OCI-LY1 (cell line): ENCODE measurements around the gene MAPK12.

Source experiments
- H2AFZ ChIP-seq: fragments of 200-600 bp; sonication (generic), shearing (Covaris generic); 2 replicates; pipeline ENCODE4 v1.6.0; 2014; ENCODE audit warnings: antibody characterized with exemption, mild to moderate bottlenecking, low read length
- H3F3A ChIP-seq: fragments of 200-600 bp; sonication (generic), shearing (Covaris generic); 2 replicates; pipeline ENCODE4 v1.6.0; 2014; ENCODE audit warnings: mild to moderate bottlenecking, antibody characterized with exemption, low read length, moderate library complexity; ENCODE audit not compliant: insufficient read depth
- H3K27ac ChIP-seq: fragments of 200-600 bp; sonication (generic); 2 replicates; pipeline ENCODE4 v1.5.1; 2014; ENCODE audit warnings: low read length, mixed run types, mild to moderate bottlenecking, low read depth; ENCODE audit not compliant: poor library complexity, severe bottlenecking
- H3K27me3 ChIP-seq: fragments of 200-600 bp; sonication (generic); 2 replicates; pipeline ENCODE4 v1.6.0; 2014; ENCODE audit warnings: antibody characterized with exemption, mild to moderate bottlenecking, low read length, moderate library complexity; ENCODE audit not compliant: insufficient read depth
- H3K36me3 ChIP-seq: fragments of 200-600 bp; sonication (generic); 2 replicates; pipeline ENCODE4 v1.6.1; 2014; ENCODE audit warnings: mild to moderate bottlenecking, antibody characterized with exemption, low read length, moderate library complexity, mixed read lengths; ENCODE audit not compliant: insufficient read depth
- H3K4me1 ChIP-seq: fragments of 200-600 bp; sonication (generic); 2 replicates; pipeline ENCODE4 v1.5.1; 2014; ENCODE audit warnings: mild to moderate bottlenecking, low read length, moderate library complexity; ENCODE audit not compliant: insufficient read depth, severe bottlenecking
- H3K4me2 ChIP-seq: fragments of 200-600 bp; sonication (generic), shearing (Covaris generic); 2 replicates; pipeline ENCODE4 v1.6.1; 2014; ENCODE audit warnings: low read length
- H3K4me3 ChIP-seq: fragments of 200-600 bp; sonication (generic); 2 replicates; pipeline ENCODE4 v1.5.1; 2014; ENCODE audit warnings: low read length, low read depth, mild to moderate bottlenecking, mixed read lengths; ENCODE audit not compliant: poor library complexity, severe bottlenecking
- H3K79me2 ChIP-seq: fragments of 200-600 bp; shearing (Covaris generic); 2 replicates; pipeline ENCODE4 v1.6.1; 2016; ENCODE audit warnings: mixed run types, low read length, mixed read lengths; ENCODE audit not compliant: insufficient read depth
- H3K9ac ChIP-seq: fragments of 200-600 bp; sonication (generic), shearing (Covaris generic); 2 replicates; pipeline ENCODE4 v1.6.1; 2014; ENCODE audit warnings: mild to moderate bottlenecking, low read length, mixed read lengths
- H3K9me2 ChIP-seq: fragments of 200-600 bp; sonication (generic), shearing (Covaris generic); 2 replicates; pipeline ENCODE4 v1.6.1; 2014; ENCODE audit warnings: low read depth, mild to moderate bottlenecking, low read length, mixed read lengths
- H3K9me3 ChIP-seq: fragments of 200-600 bp; shearing (Covaris generic); 2 replicates; pipeline ENCODE4 v1.6.1; 2014; ENCODE audit warnings: low read length, mixed read lengths
- H4K20me1 ChIP-seq: fragments of 200-600 bp; sonication (generic), shearing (Covaris generic); 2 replicates; pipeline ENCODE4 v1.6.0; 2016; ENCODE audit warnings: mild to moderate bottlenecking, low read length; ENCODE audit not compliant: insufficient read depth
- EZH2 ChIP-seq: fragments of 200-600 bp; sonication (generic), shearing (Covaris generic); IDR thresholded peaks from 2 replicates; pipeline ENCODE4 v1.8.0; 2017; ENCODE audit warnings: borderline replicate concordance, mixed run types, mild to moderate bottlenecking, antibody characterized with exemption, low read length, moderate library complexity, mixed read lengths
- TF ChIP-seq, protein P1 (sequence below): fragments of 200-600 bp; sonication (generic), shearing (Covaris generic); IDR thresholded peaks from 2 replicates; pipeline ENCODE4 v1.5.1; 2017; ENCODE audit warnings: mild to moderate bottlenecking, antibody characterized with exemption, low read length, moderate library complexity, mixed read lengths

The MAPK12 gene

GRCh38 chr22:50213263-50213662 is 48.2 kb downstream of the MAPK12 start:
- no peaks in the 10 kb centered on the region for H3K27me3 ChIP-seq
- H3F3A ChIP-seq = no peaks in the 10 kb centered on the region
- H3K4me3 ChIP-seq = no peak overlapping the region
- no peak overlapping the region for H3K4me2 ChIP-seq
- H3K9me3 ChIP-seq = no peaks in the 10 kb centered on the region
- H3K4me1 ChIP-seq = peaks cover 2% of the 10 kb centered on the region
- no peak overlapping the region for H3K9ac ChIP-seq
- no peaks in the 10 kb centered on the region for H3K9me2 ChIP-seq
- TF ChIP-seq EZH2 = no peak
- TF ChIP-seq, protein P1, sequence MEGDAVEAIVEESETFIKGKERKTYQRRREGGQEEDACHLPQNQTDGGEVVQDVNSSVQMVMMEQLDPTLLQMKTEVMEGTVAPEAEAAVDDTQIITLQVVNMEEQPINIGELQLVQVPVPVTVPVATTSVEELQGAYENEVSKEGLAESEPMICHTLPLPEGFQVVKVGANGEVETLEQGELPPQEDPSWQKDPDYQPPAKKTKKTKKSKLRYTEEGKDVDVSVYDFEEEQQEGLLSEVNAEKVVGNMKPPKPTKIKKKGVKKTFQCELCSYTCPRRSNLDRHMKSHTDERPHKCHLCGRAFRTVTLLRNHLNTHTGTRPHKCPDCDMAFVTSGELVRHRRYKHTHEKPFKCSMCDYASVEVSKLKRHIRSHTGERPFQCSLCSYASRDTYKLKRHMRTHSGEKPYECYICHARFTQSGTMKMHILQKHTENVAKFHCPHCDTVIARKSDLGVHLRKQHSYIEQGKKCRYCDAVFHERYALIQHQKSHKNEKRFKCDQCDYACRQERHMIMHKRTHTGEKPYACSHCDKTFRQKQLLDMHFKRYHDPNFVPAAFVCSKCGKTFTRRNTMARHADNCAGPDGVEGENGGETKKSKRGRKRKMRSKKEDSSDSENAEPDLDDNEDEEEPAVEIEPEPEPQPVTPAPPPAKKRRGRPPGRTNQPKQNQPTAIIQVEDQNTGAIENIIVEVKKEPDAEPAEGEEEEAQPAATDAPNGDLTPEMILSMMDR = no peak
- H4K20me1 ChIP-seq = no peaks in the 10 kb centered on the region
- no peak overlapping the region for H2AFZ ChIP-seq
- H3K27ac ChIP-seq = no peak overlapping the region
- H3K79me2 ChIP-seq = peaks cover 7% of the 10 kb centered on the region
- peaks cover 88% of the 10 kb centered on the region for H3K36me3 ChIP-seq

DNA sequence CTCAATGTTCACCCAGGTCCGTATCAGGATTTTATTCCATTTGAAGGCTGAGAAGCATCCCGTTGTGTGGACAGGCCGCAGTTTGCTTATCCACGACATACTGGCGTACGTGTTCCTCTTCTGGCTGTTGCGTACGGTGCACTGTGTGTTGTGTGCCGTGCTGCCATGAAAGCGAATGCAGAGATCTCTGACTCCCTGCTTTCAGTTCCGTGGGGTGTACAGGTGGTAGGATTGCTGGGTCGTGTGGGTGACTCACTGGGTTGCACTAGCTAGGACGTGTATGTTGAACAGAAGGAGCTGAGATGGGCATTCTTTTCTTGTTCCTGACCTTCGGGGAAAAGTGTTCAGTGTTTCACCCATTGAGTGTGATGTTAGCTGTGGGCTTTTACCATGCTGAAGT is 50.3 kb downstream of the MAPK12 start:
- Histone ChIP-seq H3K27ac (no peak overlapping the region), H3K9ac (no peak overlapping the region), H3K9me2 (no peaks in the 10 kb centered on the region), H3K4me2 (no peak overlapping the region), H3K9me3 (no peaks in the 10 kb centered on the region), H4K20me1 (no peaks in the 10 kb centered on the region), H2AFZ (no peak overlapping the region), H3K4me3 (no peak overlapping the region), H3K79me2 (peaks cover 7% of the 10 kb centered on the region), H3K36me3 (peaks cover 86% of the 10 kb centered on the region), H3K4me1 (peaks cover 16% of the 10 kb centered on the region), H3K27me3 (no peaks in the 10 kb centered on the region), H3F3A (no peaks in the 10 kb centered on the region)
- TF ChIP-seq, protein P1 = no peak
- TF ChIP-seq EZH2 = no peak

DNA sequence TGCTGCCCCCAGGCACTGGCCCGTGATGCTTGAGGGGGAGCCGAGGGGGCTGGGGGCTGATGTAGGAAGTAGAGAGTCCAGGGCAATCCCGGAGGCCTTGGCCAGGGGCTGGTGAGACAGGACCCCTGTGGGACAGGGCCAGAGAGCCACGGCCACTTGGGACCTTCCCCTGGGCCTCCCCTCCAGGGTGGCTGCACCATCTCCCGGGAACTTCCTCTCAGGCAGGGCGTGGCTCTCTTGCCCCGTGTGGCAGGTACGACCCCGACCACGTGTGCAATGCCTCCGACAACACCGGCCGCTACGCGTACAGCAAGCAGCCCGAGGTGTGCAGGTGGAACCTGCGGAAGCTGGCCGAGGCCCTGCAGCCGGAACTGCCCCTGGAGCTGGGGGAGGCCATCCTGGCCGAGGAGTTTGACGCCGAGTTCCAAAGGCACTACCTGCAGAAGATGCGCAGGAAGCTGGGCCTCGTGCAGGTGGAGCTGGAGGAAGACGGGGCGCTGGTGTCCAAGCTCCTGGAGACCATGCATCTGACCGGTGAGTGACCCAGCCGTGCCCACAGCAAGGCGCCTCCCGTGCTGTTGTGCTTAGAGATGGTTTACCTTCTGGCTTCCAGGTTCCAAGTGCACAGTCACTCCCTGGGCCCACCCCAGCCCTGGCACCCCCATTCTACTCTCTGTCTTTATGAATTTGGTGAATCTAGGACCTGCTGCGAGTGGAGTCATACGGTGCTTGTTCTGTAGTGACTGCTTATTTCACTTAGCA is 50.9 kb downstream of the MAPK12 start:
- TF ChIP-seq EZH2 = no peak
- TF ChIP-seq, protein P1 = no peak
- H3F3A ChIP-seq = no peaks in the 10 kb centered on the region
- H2AFZ ChIP-seq = no peak overlapping the region
- no peaks in the 10 kb centered on the region for H3K9me3 ChIP-seq
- no peak overlapping the region for H3K27ac ChIP-seq
- H4K20me1 ChIP-seq = no peaks in the 10 kb centered on the region
- no peaks in the 10 kb centered on the region for H3K27me3 ChIP-seq
- no peaks in the 10 kb centered on the region for H3K9me2 ChIP-seq
- no peak overlapping the region for H3K4me2 ChIP-seq
- peaks cover 20% of the 10 kb centered on the region for H3K4me1 ChIP-seq
- no peak overlapping the region for H3K4me3 ChIP-seq
- H3K79me2 ChIP-seq = peaks cover 7% of the 10 kb centered on the region
- H3K36me3 ChIP-seq = peaks cover 83% of the 10 kb centered on the region
- H3K9ac ChIP-seq = no peak overlapping the region
